Activated CD8-positive, alpha-beta memory T cell treated with anti-CD3 and anti-CD28 coated beads, Interleukin-2, amount 10 ng/mL, durations not matched to agents 7 days and 5 days (primary cell): ENCODE measurements around the gene FOXN3. TPM values are rescaled to one million over a fixed set of nuclear protein-coding genes. Genes with fewer than 3 reads are reported as not detected.

Experiments used
- ATAC-seq: fragments of 150-1000 bp; cut with Tn5 transposase; one replicate; pipeline ENCODE4 v1.10.0; 2021; ENCODE audit warnings: moderate library complexity
- CTCF ChIA-PET: fragments of 350-600 bp; sonication (Branson Sonifier 250); formaldehyde crosslinking; loops from one replicate; lab custom pipeline; 2021; ENCODE audit warnings: antibody characterized with exemption; lab: Charles Lee
- DNase-seq: peaks from one replicate; pipeline ENCODE4 v3.0.0-alpha.2; 2020
- H3K27ac Mint-ChIP-seq: one replicate; pipeline ENCODE4 v1.8.0; 2021; ENCODE audit warnings: mild to moderate bottlenecking, mixed read lengths
- H3K27me3 Mint-ChIP-seq: one replicate; pipeline ENCODE4 v1.8.0; 2021; ENCODE audit warnings: mixed read lengths
- H3K36me3 Mint-ChIP-seq: one replicate; pipeline ENCODE4 v1.8.0; 2021; ENCODE audit warnings: mild to moderate bottlenecking, mixed read lengths
- H3K4me1 Mint-ChIP-seq: one replicate; pipeline ENCODE4 v1.8.0; 2021; ENCODE audit warnings: mixed read lengths
- H3K4me3 Mint-ChIP-seq: one replicate; pipeline ENCODE4 v1.8.0; 2021; ENCODE audit warnings: mild to moderate bottlenecking, moderate library complexity, mixed read lengths
- H3K9me3 Mint-ChIP-seq: one replicate; pipeline ENCODE4 v1.8.0; 2022; ENCODE audit warnings: low read depth, mixed read lengths
- total RNA-seq, 2 experiments: library from RNA; stranded (reverse); gene quantifications; one replicate each; pipeline ENCODE4 v1.2.3, GENCODE V29; 2021

FOXN3 gene
- total RNA-seq, 2 experiments from 2014 or later, result 85.6 to 103 TPM

DNA sequence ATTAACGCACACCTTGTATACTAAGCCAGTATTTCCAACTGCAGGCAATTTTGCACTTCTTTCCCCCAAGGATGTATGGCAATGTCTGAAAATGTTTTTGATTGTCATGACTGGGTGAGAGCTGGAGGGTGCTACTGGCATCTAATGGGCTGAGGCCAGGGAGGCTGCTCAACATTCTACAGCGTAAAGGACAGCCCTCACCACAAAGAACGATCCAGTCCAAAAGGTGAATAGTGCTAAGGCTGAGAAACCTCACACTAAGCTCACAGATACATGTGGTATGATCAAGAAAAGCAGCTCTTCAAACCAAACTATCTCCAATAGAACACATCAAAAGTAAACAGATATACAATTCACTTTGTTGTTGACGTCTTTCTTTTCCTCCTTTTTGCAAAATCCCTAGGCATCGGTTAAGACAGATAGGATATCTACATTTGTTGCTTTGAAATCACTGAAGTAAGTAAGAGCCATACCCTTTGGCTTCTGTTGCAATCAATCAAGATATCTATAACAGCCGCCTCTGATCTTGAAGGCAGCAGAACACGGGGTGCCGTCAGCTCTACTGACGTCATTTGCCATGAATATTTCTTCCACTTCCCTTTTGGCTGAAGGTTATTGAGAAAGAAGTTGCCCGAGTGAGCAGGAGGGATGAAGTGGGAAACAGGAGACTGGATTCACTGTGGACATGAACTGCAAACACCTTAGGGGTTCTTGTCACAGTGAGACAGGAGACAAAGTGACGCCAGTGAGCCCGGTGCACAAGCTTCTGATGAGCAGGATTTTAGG, 218.3 kb downstream of the FOXN3 start:
- CTCF ChIA-PET, result interaction anchor here (1.5 kb wide), 1 partner anchor 170 kb away, joined by 4 read pairs; no protein-coding TSS in a partner anchor
- Mint-ChIP-seq H3K4me1 (peaks cover 18% of the 10 kb centered on the region), H3K4me3 (no peak overlapping the region), H3K27me3 (no peaks in the 10 kb centered on the region), H3K27ac (no peak overlapping the region), H3K36me3 (peaks cover 19% of the 10 kb centered on the region), H3K9me3 (no peaks in the 10 kb centered on the region)
- DNase-seq (no peak), ATAC-seq (no peak)

DNA sequence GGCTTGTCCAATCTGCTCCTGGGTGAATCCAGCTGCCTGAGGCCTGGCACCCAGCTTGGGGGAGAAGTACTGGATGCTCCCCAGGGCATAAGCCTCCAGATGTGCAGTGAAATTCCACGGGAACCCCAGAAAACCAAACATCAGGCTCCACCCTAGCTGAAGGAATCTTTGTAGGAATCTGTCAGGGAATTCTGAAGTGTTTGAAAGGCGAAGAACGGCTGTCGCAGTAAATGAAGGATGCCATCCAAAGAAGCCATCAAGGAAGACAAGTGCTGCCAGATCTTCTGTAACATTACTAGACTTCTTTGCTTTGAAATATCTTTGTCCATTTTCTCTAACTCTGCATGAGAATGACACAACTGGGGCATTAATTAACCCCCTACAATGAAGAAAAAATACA, 219.4 kb downstream of the FOXN3 start:
- DNase-seq (no peak), ATAC-seq (no peak)
- Mint-ChIP-seq H3K9me3 (no peaks in the 10 kb centered on the region), H3K27me3 (no peaks in the 10 kb centered on the region), H3K4me3 (no peak overlapping the region), H3K36me3 (peaks cover 19% of the 10 kb centered on the region), H3K4me1 (peaks cover 14% of the 10 kb centered on the region), H3K27ac (no peak overlapping the region)
- CTCF ChIA-PET, result no interaction called here

DNA sequence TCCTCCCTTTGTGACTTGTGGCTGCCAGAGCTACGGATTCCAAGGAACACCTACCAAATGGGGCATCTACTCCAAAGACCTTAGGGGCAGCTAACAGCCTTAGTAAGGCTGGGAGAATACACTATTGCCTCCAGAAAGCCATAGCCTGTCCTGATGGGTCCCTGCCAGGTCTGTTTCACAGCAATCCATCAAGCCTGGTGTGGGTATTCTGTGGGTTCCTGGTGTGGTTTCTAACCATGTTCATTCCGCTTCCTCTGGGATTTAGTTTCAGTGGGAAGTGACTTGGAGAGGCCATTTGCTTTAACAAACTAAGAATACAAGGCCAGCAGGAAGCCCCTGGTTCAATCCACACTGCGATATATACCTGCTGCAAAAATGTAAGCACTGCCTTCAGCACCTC, 220.5 kb downstream of the FOXN3 start:
- ATAC-seq, result no peak
- H3K27ac Mint-ChIP-seq, result no peak overlapping the region
- no peak for DNase-seq
- CTCF ChIA-PET, result no interaction called here
- H3K4me3 Mint-ChIP-seq, result no peak overlapping the region
- H3K9me3 Mint-ChIP-seq, result no peaks in the 10 kb centered on the region
- H3K4me1 Mint-ChIP-seq, result peaks cover 3% of the 10 kb centered on the region
- no peaks in the 10 kb centered on the region for H3K27me3 Mint-ChIP-seq
- H3K36me3 Mint-ChIP-seq, result peaks cover 19% of the 10 kb centered on the region

GRCh38 chr14:89194376-89194775, 222.7 kb downstream of the FOXN3 start:
- no peak for DNase-seq
- Mint-ChIP-seq H3K9me3 (no peaks in the 10 kb centered on the region), H3K27me3 (no peaks in the 10 kb centered on the region), H3K36me3 (peaks cover 20% of the 10 kb centered on the region), H3K27ac (no peak overlapping the region), H3K4me3 (no peak overlapping the region), H3K4me1 (no peaks in the 10 kb centered on the region)
- ATAC-seq, result no peak
- CTCF ChIA-PET, result no interaction called here

GRCh38 chr14:89190765-89191513, 226.1 kb downstream of the FOXN3 start:
- no peak overlapping the region for H3K4me3 Mint-ChIP-seq
- no peak overlapping the region for H3K27ac Mint-ChIP-seq

DNA sequence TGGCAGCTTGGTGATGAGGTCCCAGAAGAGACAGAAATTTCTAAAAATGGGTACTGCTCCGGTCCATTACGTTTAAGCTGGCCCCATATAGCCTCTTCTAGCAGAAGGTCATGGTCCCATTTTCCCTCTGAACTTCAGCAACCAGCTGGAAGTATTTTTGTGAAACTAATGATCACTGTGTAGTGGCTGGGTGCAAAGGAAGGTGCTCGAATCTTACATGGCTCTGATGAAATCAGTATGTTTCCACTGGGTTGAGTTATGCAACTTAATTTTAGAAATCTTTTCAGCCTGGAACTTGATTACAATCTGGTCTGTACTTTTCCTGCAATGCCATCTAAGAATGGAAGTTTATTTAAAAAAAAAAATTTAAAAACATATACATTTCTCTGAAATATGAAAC, 228.5 kb downstream of the FOXN3 start:
- CTCF ChIA-PET, result interaction anchor here (1.4 kb wide), 2 partner anchors 9 to 11 kb away, joined by 3 to 4 read pairs; no protein-coding TSS in a partner anchor
- no peak overlapping the region for H3K27ac Mint-ChIP-seq

More at GRCh38 chr14:89190765-89191513, 226.1 kb downstream of the FOXN3 start:
- peaks cover 8% of the 10 kb centered on the region for H3K36me3 Mint-ChIP-seq
- DNase-seq (no peak), ATAC-seq (no peak)
- H3K4me1 Mint-ChIP-seq, result no peaks in the 10 kb centered on the region
- CTCF ChIA-PET, result no interaction called here
- no peaks in the 10 kb centered on the region for H3K27me3 Mint-ChIP-seq
- H3K9me3 Mint-ChIP-seq, result no peaks in the 10 kb centered on the region

GRCh38 chr14:89187501-89187900, 229.5 kb downstream of the FOXN3 start:
- Mint-ChIP-seq H3K9me3 (no peaks in the 10 kb centered on the region), H3K27me3 (no peaks in the 10 kb centered on the region), H3K27ac (no peak overlapping the region), H3K4me1 (no peaks in the 10 kb centered on the region), H3K36me3 (peaks cover 6% of the 10 kb centered on the region), H3K4me3 (no peak overlapping the region)
- DNase-seq, result no peak
- CTCF ChIA-PET, result interaction anchor here (1.4 kb wide), 1 partner anchor 10 kb away, joined by 3 read pairs; no protein-coding TSS in a partner anchor
- ATAC-seq, result no peak

More for the DNA sequence above, 228.5 kb downstream of the FOXN3 start:
- Mint-ChIP-seq H3K27me3 (no peaks in the 10 kb centered on the region), H3K9me3 (no peaks in the 10 kb centered on the region), H3K36me3 (peaks cover 6% of the 10 kb centered on the region), H3K4me1 (no peaks in the 10 kb centered on the region), H3K4me3 (no peak overlapping the region)
- no peak for DNase-seq
- ATAC-seq, result no peak

- Mint-ChIP-seq H3K4me3 (no peak overlapping the region), H3K9me3 (no peaks in the 10 kb centered on the region), H3K36me3 (peaks cover 6% of the 10 kb centered on the region), H3K4me1 (no peaks in the 10 kb centered on the region), H3K27me3 (no peaks in the 10 kb centered on the region), H3K27ac (no peak overlapping the region)
- no peak for ATAC-seq
- DNase-seq, result no peak
- CTCF ChIA-PET, result interaction anchor here (1.4 kb wide), 1 partner anchor 9 kb away, joined by 3 read pairs; no protein-coding TSS in a partner anchor
These were observed 230.1 kb downstream of the FOXN3 start for GRCh38 chr14:89186856-89187376.

DNA sequence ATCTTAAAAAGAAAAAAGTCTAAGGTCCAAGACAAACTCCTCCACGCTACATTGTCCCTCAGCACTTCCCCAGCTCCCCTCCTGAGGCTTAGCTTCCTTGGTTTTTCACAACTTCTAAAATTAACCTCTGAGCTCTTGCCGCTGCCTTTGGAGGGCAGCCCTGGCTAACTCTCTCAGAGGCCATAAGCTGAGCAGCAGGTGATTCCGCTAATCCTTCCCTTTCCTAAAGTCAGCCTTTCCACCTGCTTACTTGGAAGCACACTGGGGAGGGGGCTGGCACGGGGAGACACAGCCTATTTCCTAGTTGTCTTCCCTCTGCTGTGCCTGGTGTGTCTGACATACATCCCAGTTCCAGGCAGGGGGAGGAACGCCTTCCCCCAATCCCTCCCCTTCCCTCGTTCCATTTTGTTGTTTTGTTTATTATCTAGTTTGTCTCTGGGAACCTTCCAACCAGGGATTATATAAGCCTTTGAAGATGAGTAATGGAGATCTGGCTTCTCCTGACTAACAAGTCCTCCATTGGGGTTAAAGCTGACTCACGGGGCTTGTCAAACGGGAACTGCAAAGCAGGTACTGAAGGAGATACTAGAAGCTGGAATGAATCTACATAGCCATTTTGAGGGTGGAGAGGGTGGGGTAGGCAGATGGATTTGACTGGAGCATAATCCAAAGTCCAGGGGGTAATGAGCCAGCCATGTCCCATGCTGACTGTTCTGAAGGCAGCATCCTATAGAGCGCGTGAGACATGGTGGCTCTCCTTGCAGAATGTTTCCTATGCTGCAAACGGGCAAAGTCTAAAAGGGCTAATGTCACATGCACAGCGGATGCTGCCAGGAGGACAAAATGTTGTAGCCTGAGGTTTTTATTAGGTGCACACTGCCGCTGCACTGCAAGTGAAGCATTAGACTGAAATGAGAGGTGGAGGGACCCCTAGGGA, 230.8 kb downstream of the FOXN3 start:
- no peak overlapping the region for H3K4me3 Mint-ChIP-seq
- no peak overlapping the region for H3K27ac Mint-ChIP-seq
- ATAC-seq (no peak), DNase-seq (no peak)
- H3K9me3 Mint-ChIP-seq, result no peaks in the 10 kb centered on the region
- H3K36me3 Mint-ChIP-seq, result peaks cover 6% of the 10 kb centered on the region
- H3K27me3 Mint-ChIP-seq, result no peaks in the 10 kb centered on the region
- no peaks in the 10 kb centered on the region for H3K4me1 Mint-ChIP-seq
- CTCF ChIA-PET, result interaction anchor here (1.5 kb wide), 1 partner anchor 15 kb away, joined by 3 read pairs; no protein-coding TSS in a partner anchor

DNA sequence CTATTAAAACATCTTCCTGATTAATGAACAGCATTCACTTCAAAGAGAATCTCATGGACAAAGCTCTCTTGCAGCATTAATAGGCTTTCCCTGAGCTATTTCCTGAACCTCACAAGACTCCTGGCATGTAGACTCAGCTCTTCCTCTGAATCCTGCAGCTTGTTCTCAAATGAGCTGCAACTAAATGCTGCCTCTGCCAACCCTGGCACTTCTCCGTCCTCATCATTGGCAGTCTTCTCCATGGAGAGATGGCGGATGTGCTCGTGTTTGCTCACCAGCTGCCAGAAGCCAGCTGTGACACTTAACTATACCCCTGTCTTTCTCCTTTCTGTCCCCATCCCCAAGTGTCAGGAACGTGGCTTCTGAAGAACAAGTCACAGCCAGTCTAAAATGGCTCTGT, 232.1 kb downstream of the FOXN3 start:
- Mint-ChIP-seq H3K4me1 (no peaks in the 10 kb centered on the region), H3K9me3 (no peaks in the 10 kb centered on the region), H3K27me3 (no peaks in the 10 kb centered on the region), H3K27ac (no peak overlapping the region), H3K4me3 (no peak overlapping the region), H3K36me3 (peaks cover 6% of the 10 kb centered on the region)
- ATAC-seq (no peak), DNase-seq (no peak)
- CTCF ChIA-PET, result interaction anchor here (1.5 kb wide), 1 partner anchor 16 kb away, joined by 3 read pairs; no protein-coding TSS in a partner anchor

DNA sequence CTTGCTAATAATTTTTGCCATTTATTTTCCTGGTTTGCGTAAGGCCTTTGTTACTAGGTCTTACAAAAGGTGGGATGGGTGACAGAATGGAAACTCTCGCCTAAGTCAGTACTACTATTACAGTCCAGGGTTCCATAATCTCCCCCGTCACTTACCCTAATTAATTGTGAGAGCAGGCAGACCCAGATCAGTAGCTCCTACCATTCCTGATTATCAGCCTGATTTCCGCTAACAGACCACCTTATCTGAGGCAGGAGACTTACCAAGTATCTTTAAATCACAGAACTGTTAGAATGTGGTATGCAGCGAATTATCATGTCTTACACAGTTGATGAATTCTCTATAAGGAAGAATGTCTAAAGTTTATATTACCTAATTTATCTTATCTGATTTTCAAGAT, 234.7 kb downstream of the FOXN3 start:
- Mint-ChIP-seq H3K4me1 (peaks cover 6% of the 10 kb centered on the region), H3K4me3 (no peak overlapping the region), H3K27me3 (no peaks in the 10 kb centered on the region), H3K36me3 (no peaks in the 10 kb centered on the region), H3K27ac (no peak overlapping the region), H3K9me3 (no peaks in the 10 kb centered on the region)
- DNase-seq, result no peak
- no peak for ATAC-seq
- CTCF ChIA-PET, result no interaction called here

GRCh38 chr14:89180546-89180945, 236.5 kb downstream of the FOXN3 start:
- CTCF ChIA-PET, result no interaction called here
- no peaks in the 10 kb centered on the region for H3K36me3 Mint-ChIP-seq
- H3K4me3 Mint-ChIP-seq, result no peak overlapping the region
- peaks cover 6% of the 10 kb centered on the region for H3K4me1 Mint-ChIP-seq
- no peak for ATAC-seq
- no peak overlapping the region for H3K27ac Mint-ChIP-seq
- no peak for DNase-seq
- no peaks in the 10 kb centered on the region for H3K9me3 Mint-ChIP-seq
- no peaks in the 10 kb centered on the region for H3K27me3 Mint-ChIP-seq
